ENCODE measurements around the gene CTNNB1.

- TF ChIP-seq POLR2A (IDR thresholded peaks at IDR 0.05) (no peak), CTCF (IDR thresholded peaks at IDR 0.05) (no peak), EP300 (IDR thresholded peaks at IDR 0.05; ENCODE audit: low read depth) (no peak)
These were observed 23.9 kb upstream of the CTNNB1 start for GRCh38 chr3:41175365-41175764.

All from transverse colon (tissue), 3 donors.